HG02571 (cell line): ENCODE results near the gene IQUB.
"Not testable (repeated sequence)": the region's sequence is repeated elsewhere in the genome, so short reads cannot be mapped to it uniquely, and the experiment has no call there.

ENCODE experiments used
- ATAC-seq: cut with Tn5 transposase; IDR thresholded peaks from one replicate; pipeline ENCODE4 v1.9.1; 2021; ENCODE audit warnings: mild to moderate bottlenecking, moderate library complexity; ENCODE audit not compliant: unreplicated experiment

Gene IQUB

GRCh38 chr7:123534383-123535260 is at the start of gene IQUB:
IQUB (minus strand) TSS chr7:123534595; CDS start chr7:123512340, 22,255 bp downstream.
- ATAC-seq: peak; percentile 75

DNA sequence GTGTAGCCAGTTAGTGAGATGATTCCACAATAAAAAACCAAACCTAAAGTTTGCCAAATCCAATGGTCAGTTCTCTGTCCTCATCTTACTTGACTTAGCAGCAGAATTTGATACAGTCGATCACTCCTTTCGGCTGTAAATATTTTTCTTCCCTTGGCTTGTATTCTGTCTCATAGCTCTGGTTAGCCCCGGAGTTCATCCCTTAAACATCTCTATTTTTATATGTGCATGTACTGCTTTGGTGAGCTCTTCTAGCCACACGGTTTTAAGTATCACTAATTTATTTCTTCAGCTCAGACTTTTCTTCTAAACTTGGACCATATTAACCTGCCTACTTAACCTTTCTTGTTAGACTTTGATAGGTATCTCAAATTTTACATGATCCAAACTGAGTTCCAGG is 49.4 kb upstream of the IQUB start:
- no peak for ATAC-seq

GRCh38 chr7:123581162-123581459 is 46.7 kb upstream of the IQUB start:
- no peak for ATAC-seq

DNA sequence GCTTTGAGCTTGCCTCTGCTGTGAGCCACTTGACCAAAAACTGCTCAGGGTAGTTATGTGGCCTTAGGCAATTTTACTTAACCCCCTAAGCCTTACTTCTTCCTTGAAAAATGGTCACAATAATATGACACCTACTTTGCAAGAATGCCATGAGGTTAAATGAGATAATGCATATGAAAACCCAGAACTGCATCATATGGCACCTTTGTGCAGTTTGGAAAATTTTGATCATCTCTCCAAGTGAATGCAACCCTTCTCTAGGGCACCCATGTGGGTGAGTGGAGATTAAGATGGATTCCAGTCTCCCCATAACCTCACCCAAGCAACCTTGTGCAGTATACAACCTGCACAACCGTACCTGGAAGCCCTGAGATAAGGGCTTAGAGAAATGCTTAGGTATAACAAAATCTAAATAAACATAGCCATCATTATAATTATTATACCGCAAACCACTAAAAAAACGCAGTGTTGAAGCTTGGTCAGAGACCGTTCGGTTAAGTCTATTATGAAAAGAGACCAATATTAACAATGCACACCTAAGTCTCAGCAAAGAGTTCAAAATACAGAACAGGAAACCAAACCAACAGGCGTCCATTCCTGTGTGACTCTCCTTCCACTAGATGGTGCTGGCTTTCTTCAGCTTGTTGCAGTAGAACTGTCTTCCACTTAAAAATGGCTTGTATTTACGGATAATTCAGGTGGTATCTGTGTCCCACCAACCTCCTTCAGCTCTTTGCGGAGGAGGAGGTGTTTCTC is 46.2 kb upstream of the IQUB start:
- ATAC-seq: peak; percentile 61

GRCh38 chr7:123579416-123579815 is 45.0 kb upstream of the IQUB start:
- no peak for ATAC-seq

DNA sequence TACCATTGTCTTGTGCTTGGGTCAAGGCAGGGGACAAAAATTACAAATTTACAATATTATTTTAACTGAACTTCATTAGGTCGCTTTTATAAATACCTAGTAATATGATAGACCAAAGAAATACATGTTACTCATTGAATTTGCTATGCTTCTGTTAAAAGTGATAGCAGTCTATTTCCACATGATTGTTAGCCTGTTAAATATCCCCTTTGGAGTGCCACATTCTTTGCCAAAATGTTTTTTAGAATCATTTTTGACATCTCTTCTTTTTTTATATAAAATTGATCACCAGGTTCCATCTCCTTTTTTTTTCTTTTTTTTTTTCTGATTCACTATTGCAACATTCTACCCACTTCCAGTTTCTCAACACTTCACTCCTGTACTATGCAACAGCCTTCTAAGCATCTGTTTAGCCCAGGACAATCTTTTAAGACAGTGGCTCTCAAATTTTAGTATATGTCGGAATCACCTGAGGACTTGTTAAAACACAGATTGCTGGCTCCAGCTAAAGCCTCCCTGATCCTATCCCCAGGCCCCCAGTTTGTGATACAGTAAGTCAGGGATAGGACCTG is 39.6 kb upstream of the IQUB start:
- ATAC-seq: no peak

- ATAC-seq: no peak
Measured at GRCh38 chr7:123573341-123573740, 38.9 kb upstream of the IQUB start.

- ATAC-seq: no peak
Measured at GRCh38 chr7:123571684-123572083, 37.3 kb upstream of the IQUB start.

GRCh38 chr7:123571187-123571586 is 36.8 kb upstream of the IQUB start:
- no peak for ATAC-seq

DNA sequence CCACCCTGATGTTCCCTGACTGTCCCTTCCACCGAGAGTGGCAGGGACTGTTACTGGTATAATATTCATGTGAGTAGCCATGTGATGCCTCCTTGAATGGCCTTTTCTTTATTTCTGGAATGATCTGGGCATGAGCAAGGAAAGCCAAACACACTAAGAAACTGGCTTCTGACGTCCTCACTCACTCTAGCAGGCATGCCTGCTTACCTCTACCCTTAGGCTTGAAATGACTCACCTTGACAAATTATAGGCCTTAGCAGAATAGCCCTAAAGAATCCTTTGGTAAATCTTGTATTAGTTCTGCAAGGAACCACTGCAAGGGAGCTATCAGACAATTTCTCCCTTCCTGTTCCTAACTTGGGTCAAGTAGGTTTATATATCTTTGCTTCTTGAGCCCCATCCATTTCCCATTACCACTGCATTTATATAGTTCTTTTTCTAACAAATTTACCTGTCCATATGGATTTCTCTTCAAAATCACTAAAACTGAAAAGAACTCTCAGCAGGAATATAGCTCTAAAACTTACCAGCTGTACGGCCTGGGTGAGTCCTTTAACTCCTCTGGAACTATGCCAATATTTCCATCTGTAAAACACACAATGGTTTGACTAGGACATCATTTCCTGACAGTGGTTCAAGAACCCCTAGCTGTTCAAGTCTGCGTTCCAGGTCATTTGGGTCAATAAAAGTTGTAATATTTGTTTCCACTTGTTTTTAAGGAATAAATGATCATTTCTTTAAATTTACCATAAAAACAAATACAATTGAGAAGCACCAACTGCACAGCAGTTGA is 36.2 kb upstream of the IQUB start:
- no peak for ATAC-seq

DNA sequence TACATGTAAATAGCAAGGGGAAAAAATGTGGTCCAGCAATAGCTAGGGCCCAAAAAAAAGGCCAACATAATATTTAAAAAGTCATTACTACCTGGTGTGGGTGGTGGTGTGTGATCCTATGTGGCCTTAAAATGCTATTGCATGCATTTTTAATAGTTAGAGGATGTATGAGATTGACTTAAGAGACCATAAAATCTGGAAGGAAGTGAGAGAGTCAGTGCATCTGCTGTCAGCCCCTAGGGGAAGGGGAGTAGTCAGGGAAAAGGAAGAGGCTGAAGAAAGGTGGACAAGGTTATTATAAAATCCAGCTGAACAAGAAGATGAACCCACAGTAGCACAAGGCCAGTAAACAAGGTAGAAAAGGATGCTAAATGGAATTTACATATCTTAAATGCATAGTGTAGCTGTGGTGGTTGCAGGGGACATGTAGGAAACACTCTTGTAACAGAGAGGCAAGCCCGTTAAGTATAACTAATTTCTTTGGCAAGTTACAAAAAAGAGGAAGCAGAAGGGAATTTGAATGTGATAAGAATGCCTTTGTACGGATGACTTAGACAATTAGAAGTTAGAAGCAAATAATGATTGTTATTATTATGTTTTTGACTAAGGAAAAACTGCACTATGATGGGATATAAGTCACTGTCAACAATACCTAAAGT is 35.1 kb upstream of the IQUB start:
- ATAC-seq: no peak

GRCh38 chr7:123562121-123562520 is 27.7 kb upstream of the IQUB start:
- ATAC-seq: no peak

DNA sequence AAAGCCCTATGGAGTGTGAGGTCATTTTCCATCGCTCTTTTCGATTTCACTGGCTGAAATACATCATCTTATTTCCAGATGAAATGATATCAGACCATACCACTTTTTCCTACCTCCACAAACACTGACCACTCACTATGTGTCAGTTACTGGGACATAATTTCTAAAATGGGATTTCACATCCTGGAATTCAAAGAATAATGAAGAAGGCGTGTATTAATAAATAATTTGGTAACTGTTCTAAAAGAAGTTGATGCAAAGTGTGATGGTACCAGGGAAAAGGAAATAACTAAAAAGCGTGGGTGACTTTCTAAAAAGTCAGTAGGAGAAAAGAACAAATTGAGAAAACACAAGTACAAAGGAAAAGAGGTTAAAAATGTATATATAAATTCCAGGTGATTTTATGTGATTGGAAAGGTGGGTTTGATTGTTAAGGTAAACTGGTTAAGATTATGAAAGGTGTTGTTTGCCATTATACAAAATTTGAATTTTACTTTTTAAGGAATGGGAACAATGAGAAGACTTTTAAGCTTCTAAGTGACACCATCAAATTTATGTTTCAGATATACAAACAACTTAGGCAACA is 24.0 kb upstream of the IQUB start:
- ATAC-seq: no peak

DNA sequence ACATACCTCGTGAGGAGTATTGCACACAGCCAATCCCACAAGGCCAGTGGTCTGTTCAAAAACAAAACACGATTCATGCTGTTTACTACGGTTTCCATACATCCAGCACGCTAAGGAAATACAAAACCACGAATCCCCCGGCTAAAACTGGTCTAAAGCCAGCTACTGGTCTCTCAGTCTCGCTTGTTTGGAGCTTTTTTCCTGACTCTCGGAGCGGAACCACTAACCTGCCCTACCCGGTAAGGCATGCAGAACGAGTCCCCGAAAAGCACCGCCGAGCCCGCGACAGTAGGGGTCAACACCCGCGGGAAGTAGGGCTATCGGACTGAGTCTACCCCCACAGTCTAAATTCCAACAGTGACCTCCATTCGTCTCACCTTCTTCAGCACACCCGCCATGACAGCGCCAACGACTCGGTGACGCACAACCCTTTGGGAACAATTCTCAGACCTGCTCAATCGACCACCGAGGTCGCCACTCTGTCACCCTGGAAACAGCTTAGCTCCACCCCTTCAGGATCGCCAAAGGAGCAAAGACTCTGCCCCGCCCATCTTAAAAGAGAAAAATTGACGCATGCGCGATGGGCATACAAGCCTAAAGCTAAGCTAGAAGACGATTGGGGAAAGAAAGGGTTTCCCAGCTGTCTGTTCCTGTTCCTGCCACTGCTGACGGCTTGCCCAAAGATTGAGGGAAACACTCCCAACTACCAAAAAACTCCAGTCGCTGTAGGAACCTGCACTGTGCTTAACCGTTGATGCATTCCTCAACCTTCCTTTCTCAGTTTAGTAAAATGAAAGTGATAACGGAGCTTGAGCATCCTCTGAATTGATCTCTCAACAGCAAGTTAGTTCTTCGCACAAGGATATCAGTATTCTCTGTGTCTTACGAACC is 23.2 kb upstream of the IQUB start, which contains the start of gene NDUFA5:
Gene NDUFA5 (minus strand): TSS at position 421 of the 891 bp plus-strand sequence. CDS start 23 bp downstream, at position 398.
- ATAC-seq: peak; percentile 99

DNA sequence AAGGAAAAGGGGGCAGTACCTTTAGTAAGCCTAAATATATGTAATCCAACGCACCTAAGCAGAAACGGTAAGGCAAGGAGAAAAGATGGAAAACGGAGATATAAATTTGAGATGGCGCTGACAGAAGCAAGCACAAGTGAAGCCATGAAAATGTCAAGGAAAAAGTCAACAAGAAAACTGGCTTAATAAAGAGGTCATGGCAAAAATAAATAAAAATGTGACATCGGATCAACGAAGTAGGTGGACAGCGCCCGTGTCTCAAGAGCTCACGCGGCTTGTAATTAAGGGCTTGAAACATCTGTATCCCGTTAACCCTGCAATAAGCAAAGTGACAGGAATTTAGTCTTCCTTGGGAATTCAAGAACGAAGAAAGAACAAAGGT is 22.6 kb upstream of the IQUB start:
- no peak for ATAC-seq

DNA sequence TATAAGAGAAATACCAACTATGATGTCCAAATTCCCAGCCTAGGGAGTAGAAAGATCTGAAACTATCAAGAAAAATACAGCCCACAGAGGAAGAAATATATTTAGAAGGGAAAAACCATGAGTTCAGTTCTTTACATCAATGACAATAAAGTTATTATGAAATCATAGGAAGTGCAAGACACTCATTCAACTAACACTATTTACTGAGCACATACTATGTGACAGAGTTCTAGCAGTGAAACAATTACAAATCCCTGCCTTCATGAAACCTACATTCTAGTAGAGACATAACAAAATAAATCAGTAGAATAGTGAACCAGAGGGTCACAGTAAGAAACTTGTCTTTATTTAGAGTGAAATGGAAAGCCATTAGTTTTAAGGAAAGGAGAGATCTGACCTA is 21.1 kb upstream of the IQUB start:
- no peak for ATAC-seq

- no peak for ATAC-seq
Measured at GRCh38 chr7:123553159-123553558, 18.8 kb upstream of the IQUB start.

- ATAC-seq: no peak
Measured at GRCh38 chr7:123552641-123553040, 18.2 kb upstream of the IQUB start.

DNA sequence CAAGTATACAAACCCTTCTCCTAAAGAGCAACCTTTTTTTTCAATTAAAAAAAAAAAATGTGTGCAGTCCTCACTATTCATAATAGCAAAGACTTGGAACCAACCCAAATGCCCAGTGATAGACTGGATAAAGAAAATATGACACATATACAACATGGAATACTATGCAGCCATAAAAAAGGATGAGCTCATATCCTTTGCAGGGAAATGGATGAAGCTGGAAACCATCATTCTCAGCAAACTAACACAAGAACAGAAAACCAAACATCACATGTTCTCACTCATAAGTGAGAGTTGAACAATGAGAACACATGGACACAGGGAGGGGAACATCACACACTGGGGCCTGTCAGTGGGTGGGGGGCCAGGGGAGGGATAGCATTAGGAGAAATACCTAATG is 17.7 kb upstream of the IQUB start:
- ATAC-seq: not testable (repeated sequence)
